ENCODE results near the gene DPEP2. TPM values are rescaled to one million over a fixed set of nuclear protein-coding genes. Genes with fewer than 3 reads are reported as not detected.

The DPEP2 gene
- total and polyA plus RNA-seq, 2 of the 13 experiments (the other 11 are each of a cell fraction or from before 2014, with no cell fraction given), result 0.18 TPM; not detected in 1

DNA sequence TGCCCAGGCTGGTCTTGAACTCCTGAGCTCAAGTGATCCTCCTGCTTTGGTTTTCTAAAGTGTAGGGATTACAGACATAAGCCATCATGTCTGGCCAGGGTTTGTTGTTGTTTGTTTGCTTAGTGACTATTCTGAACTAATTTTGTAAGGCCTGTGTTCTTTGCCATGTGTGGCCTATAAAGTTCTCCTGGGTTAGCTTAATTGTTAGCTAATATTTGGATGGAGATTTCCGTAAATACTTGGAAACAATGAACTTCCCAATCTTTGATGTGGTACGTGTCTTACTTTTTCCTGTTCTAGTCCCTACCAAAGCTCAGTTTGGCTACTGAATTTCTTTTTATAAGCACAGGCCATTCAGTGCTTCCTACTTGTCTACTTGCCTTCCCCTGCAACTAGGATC lies 48.7 kb upstream of the DPEP2 start (continued):
- TF ChIP-seq, protein P1, sequence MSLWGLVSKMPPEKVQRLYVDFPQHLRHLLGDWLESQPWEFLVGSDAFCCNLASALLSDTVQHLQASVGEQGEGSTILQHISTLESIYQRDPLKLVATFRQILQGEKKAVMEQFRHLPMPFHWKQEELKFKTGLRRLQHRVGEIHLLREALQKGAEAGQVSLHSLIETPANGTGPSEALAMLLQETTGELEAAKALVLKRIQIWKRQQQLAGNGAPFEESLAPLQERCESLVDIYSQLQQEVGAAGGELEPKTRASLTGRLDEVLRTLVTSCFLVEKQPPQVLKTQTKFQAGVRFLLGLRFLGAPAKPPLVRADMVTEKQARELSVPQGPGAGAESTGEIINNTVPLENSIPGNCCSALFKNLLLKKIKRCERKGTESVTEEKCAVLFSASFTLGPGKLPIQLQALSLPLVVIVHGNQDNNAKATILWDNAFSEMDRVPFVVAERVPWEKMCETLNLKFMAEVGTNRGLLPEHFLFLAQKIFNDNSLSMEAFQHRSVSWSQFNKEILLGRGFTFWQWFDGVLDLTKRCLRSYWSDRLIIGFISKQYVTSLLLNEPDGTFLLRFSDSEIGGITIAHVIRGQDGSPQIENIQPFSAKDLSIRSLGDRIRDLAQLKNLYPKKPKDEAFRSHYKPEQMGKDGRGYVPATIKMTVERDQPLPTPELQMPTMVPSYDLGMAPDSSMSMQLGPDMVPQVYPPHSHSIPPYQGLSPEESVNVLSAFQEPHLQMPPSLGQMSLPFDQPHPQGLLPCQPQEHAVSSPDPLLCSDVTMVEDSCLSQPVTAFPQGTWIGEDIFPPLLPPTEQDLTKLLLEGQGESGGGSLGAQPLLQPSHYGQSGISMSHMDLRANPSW (CRISPR knock-in tag; IDR thresholded peaks at IDR 0.05; ENCODE audit: borderline replicate concordance), result no peak
- TF ChIP-seq SOX13 (IDR thresholded peaks at IDR 0.05) (no peak), SOX13 (CRISPR knock-in tag; conservative IDR thresholded peaks at IDR 0.05 in 1 of 2, IDR thresholded peaks at IDR 0.05 in 1 of 2) (peak in 1 of 2 experiments; percentile 29; a peak in 1 of 4 replicates), MED1 (CRISPR knock-in tag; IDR thresholded peaks at IDR 0.05) (0 out of 2 replicates have a peak, but pooled peaks have one; percentile 20)

DNA sequence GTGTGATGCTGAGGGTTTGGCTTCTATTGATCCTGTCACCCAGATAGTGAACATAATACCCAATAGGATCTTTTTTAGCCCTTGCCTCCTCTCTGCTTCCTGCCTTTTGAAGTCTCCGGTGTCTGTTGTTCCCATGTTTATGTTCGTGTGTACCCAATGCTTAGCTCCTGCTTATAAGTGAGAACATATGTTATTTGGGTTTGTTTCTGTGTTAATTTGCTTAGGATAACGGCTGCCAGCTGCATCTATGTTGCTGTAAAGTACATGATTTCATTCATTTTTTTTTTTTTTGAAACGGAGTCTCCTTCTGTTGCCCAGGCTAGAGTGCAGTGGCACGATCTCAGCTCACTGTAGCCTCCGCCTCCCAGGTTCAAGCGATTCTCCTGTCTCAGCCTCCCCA lies 46.8 kb upstream of the DPEP2 start:
- Histone ChIP-seq H3K27me3 (ENCODE audit: control insufficient read depth in 1 of 2, insufficient read depth in 2 of 2, low read length in 2 of 2) (no peaks in the 10 kb centered on the region), H3K4me2 (ENCODE audit: low read depth, low read length) (no peak overlapping the region), H3K9me3 (ENCODE audit: low read length) (no peaks in the 10 kb centered on the region), H3K4me3 (replicated peaks in 1 of 3; ENCODE audit: insufficient read depth in 1 of 3, low read depth in 2 of 3, low read length in 3 of 3) (no peak overlapping the region), H3K36me3 (replicated peaks in 1 of 2; ENCODE audit: control insufficient read depth in 1 of 2, insufficient read depth in 2 of 2, low read length in 2 of 2) (peaks cover 9 to 37% of the 10 kb centered on the region in 2 experiments), H2AFZ (ENCODE audit: low read length) (no peak overlapping the region), H3K9ac (ENCODE audit: insufficient read depth, low read depth, low read length) (no peak overlapping the region), H3K4me1 (ENCODE audit: insufficient read depth, low read length) (0 out of 2 replicates have a peak, but pooled peaks cover 8% of the 10 kb centered on the region), H3K79me2 (ENCODE audit: insufficient read depth, low read length) (no peaks in the 10 kb centered on the region), H3K27ac (ENCODE audit: extremely low read length, insufficient read depth, low read length) (no peak overlapping the region), H4K20me1 (ENCODE audit: insufficient read depth, low read length) (no peaks in the 10 kb centered on the region)
- in situ Hi-C loops (cut with HindIII; ENCODE audit: extremely low pct_ligation_motif_present, low pct_unique_long_range_greater_than_20kb) (loop anchor here (10.0 kb wide), 2 partner anchors 161 to 231 kb away; partner anchors contain the start of gene NRN1L), intact Hi-C loops (cut with micrococcal nuclease; ENCODE audit: unreplicated experiment) (no loop called here)
- POLR2A ChIA-PET, result no interaction called here
- BruUV-seq (replicated peaks), result no TSS peak
- WGBS (ENCODE audit: low lambda C conversion rate), result 95% methylated on average over 7 of the region's 7 CpGs
- DNase-seq (ENCODE audit: low spot score) (no peak), ATAC-seq (no peak), FAIRE-seq (no peak)
- TF ChIP-seq RAD51 (IDR thresholded peaks at IDR 0.05; ENCODE audit: borderline replicate concordance) (no peak), GATAD2A (CRISPR knock-in tag; IDR thresholded peaks at IDR 0.05) (no peak), ZNF577 (CRISPR knock-in tag; IDR thresholded peaks at IDR 0.05; ENCODE audit: borderline replicate concordance, low read depth) (no peak), MTA3 (CRISPR knock-in tag; IDR thresholded peaks at IDR 0.05) (no peak), ZNF713 (CRISPR knock-in tag; IDR thresholded peaks at IDR 0.05) (no peak), ZNF883 (CRISPR knock-in tag; IDR thresholded peaks at IDR 0.05; ENCODE audit: not compliant biosample characterization) (no peak), GPN1 (CRISPR knock-in tag; IDR thresholded peaks at IDR 0.05; ENCODE audit: borderline replicate concordance) (no peak), SPEN (CRISPR knock-in tag; IDR thresholded peaks at IDR 0.05; ENCODE audit: low read depth) (no peak), KMT2A (CRISPR knock-in tag; IDR thresholded peaks at IDR 0.05) (no peak), NCOR1 (IDR thresholded peaks at IDR 0.05; ENCODE audit: borderline replicate concordance, low read length) (no peak), ZNF326 (CRISPR knock-in tag; IDR thresholded peaks at IDR 0.05; ENCODE audit: borderline replicate concordance) (no peak)
- TF ChIP-seq, protein P2, sequence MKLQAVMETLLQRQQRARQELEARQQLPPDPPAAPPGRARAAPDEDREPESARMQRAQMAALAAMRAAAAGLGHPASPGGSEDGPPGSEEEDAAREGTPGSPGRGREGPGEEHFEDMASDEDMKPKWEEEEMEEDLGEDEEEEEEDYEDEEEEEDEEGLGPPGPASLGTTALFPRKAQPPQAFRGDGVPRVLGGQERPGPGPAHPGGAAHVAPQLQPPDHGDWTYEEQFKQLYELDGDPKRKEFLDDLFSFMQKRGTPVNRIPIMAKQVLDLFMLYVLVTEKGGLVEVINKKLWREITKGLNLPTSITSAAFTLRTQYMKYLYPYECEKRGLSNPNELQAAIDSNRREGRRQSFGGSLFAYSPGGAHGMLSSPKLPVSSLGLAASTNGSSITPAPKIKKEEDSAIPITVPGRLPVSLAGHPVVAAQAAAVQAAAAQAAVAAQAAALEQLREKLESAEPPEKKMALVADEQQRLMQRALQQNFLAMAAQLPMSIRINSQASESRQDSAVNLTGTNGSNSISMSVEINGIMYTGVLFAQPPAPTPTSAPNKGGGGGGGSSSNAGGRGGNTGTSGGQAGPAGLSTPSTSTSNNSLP (IDR thresholded peaks at IDR 0.05; ENCODE audit: low read depth, low read length), result no peak
- TF ChIP-seq, protein P3, sequence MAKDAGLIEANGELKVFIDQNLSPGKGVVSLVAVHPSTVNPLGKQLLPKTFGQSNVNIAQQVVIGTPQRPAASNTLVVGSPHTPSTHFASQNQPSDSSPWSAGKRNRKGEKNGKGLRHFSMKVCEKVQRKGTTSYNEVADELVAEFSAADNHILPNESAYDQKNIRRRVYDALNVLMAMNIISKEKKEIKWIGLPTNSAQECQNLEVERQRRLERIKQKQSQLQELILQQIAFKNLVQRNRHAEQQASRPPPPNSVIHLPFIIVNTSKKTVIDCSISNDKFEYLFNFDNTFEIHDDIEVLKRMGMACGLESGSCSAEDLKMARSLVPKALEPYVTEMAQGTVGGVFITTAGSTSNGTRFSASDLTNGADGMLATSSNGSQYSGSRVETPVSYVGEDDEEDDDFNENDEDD (CRISPR knock-in tag; IDR thresholded peaks at IDR 0.05; ENCODE audit: borderline replicate concordance), result no peak
- CTCF ChIA-PET (ENCODE audit: low intra/inter-chr PET ratio, low total read pairs), result no interaction called here

All from HepG2 (cell line).